Measurements from ENCODE around the gene ZDHHC9. TPM values are rescaled to one million over a fixed set of nuclear protein-coding genes. Genes with fewer than 3 reads are reported as not detected.

The ZDHHC9 gene
- total RNA-seq, 1 donor from 2014 or later, result 19.0 TPM

- DNase-seq, result no peak
Measured at GRCh38 chrX:129762448-129762847, 81.2 kb downstream of the ZDHHC9 start.

DNA sequence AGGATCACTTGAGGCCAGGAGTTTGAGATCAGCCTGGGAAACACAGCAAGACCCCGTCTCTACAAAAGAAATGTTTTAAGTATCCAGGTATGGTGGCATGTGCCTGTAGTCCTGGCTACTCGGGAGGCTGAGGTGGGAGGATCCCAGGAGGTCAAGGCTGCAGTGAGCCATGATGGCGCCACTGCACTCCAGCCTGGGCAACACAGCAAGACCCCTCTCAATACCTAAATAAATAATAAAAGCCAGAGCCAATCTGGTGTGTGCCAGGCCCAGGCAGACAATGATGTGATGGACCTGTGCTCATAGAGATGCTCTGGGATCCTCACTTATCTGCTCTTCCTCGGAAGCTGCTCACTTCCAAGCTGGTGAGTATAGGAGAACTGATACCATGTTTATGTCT, 82.1 kb downstream of the ZDHHC9 start:
- DNase-seq, result no peak

- no peak for DNase-seq
Measured at GRCh38 chrX:129760981-129761380, 82.7 kb downstream of the ZDHHC9 start.

GRCh38 chrX:129760155-129760554, 83.5 kb downstream of the ZDHHC9 start:
- DNase-seq, result no peak

DNA sequence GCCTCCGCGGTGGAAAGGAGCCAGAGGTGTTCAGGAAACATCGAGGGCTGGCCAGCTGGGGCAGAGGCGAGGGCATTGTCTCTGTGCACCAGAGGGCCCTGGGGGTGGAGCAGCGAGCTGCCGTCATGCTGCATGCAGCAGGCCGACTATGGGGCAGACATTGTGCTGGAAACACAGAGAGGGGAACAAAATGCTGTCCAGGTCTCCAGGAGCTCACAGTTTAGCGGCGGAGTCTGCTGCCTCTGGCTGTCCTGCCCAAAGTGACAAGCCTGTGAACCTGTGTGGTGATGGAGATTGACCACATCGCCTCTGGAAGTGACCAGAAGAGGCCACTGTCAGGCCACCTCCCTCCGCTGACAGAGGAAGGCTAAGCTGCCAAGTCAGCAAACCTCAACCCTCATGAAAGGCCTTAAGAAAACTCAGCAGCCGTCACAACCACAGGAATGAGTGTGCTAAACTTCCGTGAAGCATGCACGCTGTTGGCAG, 84.1 kb downstream of the ZDHHC9 start:
- DNase-seq, result no peak

- no peak for DNase-seq
Measured at GRCh38 chrX:129755779-129756650, 87.7 kb downstream of the ZDHHC9 start.

DNA sequence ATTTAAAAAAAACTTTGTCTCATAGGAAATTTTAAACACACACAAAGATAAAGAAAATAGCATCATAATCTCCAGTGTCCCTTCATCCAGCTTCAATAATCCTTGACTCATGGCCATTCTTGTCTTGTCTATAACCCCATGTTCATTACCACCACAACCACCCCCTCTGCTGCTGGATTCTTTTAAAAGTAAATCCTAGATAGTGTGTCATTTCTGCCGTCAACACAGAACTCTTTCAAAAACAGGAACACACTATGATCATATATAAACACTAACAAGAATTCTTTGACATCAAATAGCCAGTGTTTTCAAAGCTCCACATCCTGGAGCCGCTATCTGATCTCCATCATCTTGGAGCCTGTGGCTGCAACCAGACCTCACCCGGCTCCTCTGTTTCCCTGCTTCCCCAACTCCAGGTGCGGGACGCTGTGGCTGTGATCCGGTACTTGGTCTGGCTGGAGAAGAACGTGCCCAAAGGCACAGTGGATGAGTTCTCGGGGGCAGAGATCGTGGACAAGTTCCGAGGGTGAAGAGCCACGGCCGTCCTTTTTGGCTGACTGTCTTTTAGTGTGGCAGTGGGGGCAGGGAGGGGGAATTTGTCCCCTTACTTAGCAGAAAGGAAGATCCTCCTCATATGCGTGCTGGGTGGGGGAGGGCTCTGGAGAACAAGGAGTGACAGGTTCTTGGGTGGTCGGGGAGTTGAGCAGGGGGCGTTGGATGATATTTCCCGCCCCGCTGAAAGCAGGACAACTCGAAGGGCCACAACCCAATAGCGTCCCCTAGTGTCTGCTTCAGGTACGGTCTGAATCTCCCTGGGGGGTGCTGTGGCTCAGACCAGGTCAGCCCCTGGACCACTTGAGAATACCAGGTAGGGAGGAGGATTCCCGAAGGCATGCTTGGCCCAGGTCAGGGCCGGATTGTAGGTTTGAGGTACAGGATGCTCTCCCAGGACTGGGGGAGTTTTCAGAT, 89.3 kb downstream of the ZDHHC9 start:
- no peak for DNase-seq

Small RNA genes lying within 50 kb of the gene (small RNA-seq; reads per million reads assigned to genes)
- gene RF00017 (ENCODE audit: low replicate concordance), result not detected

Other genes starting within 250 kb of the ZDHHC9 start
- gene APLN, start 188.9 kb downstream of the ZDHHC9 start, total RNA-seq, result 2.4 TPM
- gene XPNPEP2, start 104.9 kb downstream of the ZDHHC9 start, total RNA-seq, result 4.1 TPM
- 3.0 TPM for gene SASH3, start 63.9 kb downstream of the ZDHHC9 start, total RNA-seq
- 12.1 TPM for gene UTP14A, start 62.3 kb upstream of the ZDHHC9 start, total RNA-seq
- gene BCORL1, start 138.7 kb upstream of the ZDHHC9 start, total RNA-seq, result 5.1 TPM

Measured in skin of body (tissue), 3 donors.